G401.6 (cell line): ENCODE data around the gene RGS9.
A peak's percentile ranks its signal among the peaks of the same experiment; 100 is the strongest.
"Not testable (repeated sequence)": the region's sequence is repeated elsewhere in the genome, so short reads cannot be mapped to it uniquely, and the experiment has no call there.

ENCODE experiments used
- FAIRE-seq: peaks from 2 replicates; lab custom pipeline; 2012; peaks lifted over from hg19 to GRCh38; lab: Jason Lieb, UNC

RGS9 gene

DNA sequence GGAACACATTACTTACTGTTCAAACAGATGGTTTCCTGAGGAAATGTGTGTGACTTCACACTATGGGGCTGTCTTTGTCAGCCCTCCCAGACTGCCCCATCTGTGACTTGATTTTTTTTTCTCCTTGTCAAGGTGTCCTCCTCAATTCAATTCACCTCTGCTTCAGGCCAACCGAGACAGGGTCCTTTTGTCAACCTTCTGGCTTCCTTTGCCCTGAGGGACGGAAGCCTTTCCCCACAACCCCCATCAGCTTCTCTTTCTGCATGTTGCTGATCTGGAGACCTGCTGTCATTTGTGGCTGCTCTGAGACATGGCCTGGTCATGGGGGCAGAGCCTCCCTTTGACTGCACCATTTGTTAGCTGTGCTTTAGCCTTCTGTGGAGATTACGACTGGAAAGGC, 21.3 kb upstream of the RGS9 start:
- FAIRE-seq: no peak

DNA sequence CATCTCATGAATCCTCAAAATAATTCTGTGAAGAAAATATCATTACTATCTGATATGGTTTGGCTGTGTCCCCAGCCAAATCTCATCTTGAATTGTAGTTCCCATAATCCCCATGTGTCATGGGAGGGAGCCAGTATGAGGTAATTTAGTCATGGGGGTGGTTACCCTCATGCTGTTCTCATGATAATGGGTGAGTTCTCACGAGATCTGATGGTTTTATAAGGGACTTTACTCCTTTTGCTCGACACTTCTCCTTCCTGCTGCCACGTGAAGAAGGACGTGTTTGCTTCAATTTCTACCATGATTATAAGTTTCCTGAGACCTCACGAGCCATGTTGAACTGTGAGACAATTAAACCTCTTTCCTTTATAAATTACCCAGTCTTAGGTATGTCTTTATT, 20.7 kb upstream of the RGS9 start:
- FAIRE-seq: not testable (repeated sequence)

DNA sequence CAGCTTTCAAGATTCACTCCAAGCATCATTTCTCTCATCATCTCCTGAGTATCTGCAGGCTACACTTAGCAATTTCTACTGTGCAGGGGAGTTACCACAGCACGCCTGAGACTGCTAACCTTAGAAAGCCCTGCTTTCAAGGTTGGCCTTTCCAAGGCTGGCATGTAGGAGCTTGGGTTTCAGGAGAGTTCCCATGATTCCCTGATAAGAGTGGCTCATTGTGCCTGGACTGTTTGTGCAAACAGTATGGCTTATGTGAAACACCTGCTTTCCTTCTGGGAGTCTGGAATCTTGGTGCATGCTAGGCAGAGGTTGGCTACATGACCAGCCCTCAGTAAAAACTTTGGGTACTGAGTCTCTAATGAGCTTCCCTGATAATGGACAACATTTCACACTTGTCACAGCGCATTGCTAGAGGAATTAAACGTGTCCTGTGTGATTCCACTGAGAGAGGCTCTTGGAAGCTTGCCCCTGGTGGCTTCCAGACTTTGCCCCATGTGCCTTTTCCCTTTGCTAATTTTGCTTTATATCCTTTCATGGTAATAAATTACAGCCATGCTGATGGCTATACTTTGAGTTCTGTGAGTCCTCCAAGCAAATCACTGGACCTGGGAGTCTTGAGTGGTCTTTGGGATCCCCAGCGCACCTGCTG, 19.7 kb upstream of the RGS9 start:
- FAIRE-seq: no peak

DNA sequence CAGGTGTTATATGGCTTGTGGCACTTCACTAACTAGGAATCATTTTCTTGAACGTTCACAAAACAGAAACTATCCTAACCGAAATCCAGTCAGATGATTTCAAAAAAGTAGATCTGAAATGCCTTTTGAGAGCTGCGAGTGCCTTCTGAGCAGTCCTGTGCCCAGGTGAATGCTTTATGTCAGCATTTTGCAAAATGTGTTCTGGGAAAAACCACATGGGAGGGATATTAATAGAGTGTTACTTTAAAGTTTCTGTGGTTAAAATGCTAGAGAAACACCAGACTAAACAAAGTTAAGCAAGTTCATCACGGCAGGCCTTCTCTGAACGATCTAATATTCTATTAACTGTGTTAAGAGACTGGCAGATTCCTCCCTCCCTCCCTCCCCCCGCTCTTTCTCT, 15.8 kb upstream of the RGS9 start:
- FAIRE-seq: no peak

DNA sequence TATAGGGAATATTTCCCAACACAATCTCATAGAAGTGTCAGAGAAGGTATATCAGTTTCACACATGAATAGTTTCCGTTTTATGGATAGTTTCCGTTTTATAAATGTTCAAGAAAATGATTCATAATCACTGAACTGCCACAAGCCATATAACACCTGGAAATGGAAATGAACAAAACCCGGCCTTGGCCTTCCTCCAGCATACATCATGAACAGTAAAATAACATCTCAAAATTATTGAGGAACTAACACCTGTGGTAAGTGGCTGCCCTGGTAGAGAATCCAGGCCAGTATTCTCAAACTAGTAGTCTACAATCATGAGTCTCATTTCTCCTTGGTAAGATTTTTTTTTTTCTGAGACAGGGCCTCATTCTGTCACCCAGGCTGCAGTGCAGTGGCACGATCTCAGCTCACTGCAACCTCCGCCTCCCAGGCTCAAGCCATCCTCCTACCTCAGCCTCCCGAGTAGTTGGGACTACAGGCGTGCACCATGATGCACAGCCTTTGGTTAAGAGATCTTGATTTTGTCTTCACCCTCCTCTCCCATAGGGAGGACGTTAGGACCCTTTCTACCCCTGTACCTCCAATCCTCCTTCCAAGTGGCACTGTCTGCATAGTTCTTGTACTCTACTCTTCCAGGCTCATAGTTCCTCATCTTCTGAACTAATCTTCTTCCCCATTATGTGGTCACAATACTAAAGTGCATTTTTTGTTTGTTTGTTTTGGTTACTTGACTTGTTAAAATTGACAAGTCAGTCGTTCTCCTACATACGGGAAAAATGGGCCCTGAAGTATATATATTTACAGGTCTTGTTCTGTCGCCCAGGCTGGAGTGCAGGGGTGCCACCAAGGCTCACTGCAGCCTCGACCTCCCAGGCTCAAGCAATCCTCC, 15.0 kb upstream of the RGS9 start:
- FAIRE-seq: no peak

DNA sequence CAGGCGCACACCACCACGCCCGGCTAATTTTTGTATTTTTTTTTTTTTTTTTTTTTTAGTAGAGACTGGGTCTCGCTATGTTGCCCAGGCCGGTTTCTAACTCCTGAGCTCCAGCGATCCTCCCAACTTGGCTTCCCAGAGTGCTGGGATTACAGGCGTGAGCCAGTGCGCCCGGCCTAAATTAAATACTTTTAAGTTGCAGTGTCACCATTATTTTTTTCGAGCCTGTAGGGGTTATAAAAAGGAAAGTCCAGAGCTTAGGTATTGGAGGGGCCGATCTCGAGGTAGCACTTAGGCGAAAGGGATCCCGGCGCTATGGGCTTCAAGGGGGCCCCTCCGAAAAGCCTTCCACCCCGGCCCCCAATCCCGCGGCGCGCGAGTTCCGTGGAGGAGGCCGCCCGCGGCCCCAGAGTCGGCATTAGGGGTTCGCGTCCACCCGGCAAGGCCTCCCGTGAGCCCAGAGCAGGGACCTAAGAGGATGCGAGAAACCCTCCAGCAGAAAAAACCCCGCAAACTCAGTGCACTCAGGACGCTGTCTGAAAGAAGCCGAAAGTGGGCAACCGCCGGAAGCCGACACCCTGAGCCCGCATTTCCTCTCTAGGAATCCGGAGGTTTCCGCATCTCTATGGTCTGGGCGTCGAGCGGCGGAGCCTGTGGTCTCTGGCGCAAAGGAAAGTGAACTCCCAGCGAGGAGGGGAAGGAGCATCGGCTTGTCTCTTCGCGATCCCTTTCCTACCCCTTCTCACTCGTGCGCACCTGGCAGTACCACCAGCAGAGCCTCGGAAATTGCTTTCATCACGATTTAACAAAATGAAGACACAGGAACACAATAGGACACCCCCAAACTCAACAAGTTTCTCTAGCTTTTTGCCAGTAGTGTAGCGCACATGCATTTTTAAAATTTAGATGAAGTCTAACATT, 14.1 kb upstream of the RGS9 start:
- FAIRE-seq: peak; percentile 11

DNA sequence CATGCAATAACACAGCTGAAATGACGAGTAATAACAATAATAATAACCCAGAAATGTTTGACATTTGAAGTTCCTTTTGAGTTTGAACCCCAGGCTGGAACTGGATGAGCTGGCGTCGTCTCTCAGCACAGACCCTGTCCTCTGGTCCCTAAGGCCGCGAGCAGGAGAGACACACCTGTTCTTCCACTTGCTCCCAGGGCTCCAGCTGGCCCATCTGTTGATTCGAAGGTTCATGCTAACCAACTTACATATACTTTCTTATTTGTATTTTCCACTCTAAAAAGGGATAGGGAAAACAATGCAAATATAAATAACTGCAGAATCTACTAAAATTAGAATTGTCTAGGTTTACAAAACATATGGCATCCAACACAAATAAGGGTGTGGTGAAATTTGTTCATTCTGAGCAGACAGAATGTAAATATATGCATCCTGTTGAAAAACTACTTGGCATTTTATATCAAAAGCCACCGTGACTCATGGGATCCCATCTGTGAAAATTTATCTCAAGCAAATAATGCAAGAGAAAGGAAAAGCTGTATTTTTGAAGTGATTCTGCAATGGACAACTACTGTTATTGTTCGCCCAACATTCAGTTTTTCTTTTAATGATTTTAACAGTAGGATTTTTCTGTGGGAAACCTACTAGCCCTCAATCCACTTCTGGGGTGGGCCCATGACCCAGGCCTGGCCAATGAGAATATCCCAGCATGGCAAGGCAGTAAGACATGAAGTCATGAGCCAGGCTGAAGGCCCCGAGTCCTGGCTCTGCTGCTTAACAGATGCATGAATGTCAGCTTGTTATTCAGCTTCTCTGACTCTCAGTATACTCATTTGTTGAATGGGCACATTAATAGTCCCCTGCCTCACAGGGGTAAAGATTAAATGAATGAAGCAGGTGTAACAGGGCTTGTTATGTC, 13.2 kb upstream of the RGS9 start:
- FAIRE-seq: no peak

DNA sequence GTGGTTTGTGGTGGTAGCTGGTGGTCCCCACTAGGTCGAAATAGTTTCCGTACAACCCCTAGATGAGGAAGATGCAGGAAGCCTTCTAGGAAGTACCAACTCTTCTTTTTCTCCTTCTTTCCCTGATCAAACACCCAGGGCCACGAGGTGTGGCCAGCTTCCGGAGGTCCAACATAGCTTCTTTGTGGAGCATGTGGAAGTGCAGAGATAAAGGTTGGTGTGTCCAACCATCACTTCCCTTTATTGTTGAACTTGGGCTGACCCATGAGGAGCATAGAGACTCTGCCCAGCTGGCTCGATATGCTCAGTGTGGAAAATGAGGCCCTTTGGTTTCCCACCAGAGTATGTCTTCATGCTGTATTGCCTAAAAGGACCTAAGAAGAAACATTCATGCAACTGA, 6.3 kb upstream of the RGS9 start:
- no peak for FAIRE-seq

DNA sequence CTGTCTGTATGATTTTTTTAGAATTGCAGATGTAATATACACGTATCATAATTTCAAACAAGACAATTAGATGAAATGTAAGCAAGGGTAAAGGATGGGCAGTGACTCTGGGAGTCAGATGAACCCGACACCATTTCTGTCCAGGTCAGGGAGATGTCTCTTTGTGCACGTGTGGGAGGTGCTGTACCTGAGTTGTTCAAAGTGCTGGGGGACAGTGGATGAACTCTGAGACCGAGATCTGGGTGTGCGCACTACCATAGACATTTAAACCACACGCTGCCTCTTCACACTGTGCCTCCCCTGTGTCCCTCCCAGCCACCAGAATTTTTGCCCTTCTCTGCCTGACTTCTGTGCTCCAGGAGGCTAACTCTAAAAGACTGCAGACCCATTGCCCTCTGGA, 5.9 kb upstream of the RGS9 start:
- no peak for FAIRE-seq

DNA sequence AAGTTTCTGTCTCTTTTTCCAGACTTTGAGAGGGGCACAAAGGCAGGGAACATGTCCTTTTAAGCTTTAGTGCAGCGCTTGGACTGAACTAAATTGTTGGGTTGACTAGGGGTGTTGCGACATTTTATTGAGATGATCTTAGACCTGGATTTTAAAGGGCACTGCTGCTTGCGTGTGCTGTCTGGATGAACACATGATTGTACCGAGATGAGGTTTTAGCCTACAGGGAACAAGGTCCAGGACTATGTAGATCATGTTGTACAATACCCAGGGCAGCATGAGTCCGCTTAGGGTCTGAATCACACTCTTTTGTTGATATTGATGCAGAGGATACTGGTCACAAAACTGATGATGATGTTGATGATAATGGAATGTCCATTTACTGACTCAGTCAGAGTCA, 5.2 kb upstream of the RGS9 start:
- FAIRE-seq: no peak

DNA sequence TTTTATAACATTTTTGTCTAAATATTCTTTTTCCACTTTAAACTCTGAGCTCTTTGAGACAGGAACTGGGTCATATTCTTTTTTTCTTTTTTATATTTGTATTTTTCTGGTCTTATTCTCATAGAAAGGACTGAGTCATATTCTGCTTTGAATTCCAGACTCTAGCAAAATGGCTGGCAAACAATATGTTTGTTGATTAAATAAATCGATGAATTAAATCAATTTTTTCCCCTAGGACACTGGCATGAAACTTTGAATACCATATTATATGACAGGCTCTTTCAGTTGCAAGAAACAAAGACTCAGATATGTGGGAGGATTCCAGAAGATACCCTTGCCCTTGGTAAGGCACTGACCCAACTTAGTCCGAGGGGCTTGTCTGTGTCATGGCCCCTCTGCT, 3.1 kb upstream of the RGS9 start:
- FAIRE-seq: no peak

DNA sequence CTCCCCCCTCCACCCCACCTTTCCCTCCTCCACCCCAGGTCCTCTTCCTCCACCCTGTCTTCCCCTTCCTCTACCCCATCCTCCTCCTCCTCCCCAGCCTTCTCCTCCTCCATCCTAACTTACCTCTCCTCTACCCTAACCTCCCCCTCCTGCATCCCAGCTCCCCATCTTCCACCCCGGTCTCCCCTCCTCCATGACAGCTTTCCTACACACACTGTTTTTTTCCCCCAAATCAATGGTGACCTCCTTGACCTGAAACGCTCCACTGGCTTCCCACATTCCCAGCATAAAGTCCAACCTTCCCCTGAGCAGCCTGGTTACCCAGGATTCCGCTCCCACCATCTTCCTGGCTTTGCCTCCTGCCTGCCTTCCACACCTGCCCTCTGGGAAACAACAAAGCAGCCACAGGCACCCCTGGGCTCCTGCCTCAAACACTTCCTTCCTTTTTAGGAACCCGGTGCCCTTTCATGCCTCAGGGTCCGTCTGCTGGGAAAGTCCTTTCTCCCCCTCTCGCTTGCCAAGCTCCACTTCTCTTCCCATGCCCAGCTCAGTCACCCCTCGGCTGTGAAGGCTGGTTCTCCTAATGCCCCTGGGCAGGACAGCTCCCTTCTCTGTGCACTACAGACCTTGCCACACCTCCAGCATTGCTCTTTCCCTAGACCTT, 2.1 kb downstream of the RGS9 start:
- FAIRE-seq: no peak

DNA sequence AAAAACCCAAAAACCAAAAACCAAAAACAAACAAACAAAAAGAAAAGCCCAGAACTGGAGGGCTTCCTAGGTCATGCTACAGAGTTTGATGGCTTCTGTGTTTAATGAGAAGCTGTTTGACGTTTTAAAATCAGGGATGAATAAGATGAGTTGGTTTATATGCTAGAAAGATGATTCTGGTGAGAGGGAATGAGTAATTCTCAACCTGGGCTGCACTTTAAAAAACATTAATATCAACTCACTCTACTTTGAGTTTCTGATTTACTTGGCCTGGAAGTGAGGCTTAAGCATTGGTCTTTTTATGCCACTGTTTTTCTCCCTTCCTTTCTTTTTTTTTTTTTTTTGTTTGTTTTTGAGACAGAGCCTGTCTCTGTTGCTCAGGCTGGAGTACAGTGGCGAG, 5.1 kb downstream of the RGS9 start:
- no peak for FAIRE-seq

DNA sequence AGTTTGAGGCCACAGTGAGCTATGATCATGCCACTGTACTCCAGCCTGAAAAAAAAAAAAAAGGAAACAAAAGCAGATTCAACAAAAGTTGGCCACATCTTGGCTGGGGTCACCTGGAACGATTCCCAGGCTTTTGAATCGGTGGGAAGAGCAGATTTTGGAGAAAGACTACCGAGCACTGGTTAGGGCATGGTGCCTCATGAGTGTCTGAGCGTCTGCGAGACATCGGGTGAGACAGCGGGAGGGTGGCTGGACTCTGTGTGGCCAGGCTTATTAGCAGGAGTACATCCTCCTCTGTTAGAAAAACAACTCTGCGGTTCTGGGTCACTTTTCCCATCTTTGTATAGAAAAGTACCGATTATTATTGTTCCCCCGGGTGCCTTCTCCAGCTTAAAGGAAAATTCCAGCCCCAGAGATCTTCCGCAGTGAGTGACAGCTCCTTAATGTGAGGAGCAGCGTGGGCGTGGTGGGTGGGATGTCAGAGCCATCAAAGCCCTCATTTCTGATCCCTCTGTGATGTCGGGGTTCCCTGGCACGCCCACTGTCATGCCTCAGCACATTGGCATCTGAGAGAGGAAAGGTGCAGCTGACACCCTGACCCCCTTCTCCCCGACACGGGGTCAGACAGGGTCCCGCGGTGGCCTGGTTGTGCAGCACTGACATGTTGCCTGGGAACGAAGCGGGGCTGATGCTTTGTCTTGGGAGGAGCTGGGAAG, 6.9 kb downstream of the RGS9 start:
- FAIRE-seq: no peak

DNA sequence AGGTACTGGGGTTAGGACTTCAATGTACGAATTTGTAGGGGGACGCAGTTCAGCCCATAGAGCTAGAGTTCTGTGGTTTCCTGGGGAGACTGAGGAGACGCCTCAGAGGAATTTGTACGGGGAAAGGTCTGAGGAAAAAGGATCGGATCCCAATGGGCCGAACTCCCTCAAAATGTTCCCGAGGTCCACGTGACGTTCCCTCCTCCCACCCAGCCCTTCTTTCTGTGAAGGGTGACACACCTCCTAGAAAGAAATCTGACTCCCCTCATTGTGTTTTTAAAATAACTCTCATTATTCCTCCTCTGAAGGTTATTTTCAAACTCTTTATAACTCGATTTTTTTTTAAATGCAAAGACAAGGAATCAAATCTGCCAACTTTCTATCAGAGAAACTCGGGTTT, 8.6 kb downstream of the RGS9 start:
- no peak for FAIRE-seq

DNA sequence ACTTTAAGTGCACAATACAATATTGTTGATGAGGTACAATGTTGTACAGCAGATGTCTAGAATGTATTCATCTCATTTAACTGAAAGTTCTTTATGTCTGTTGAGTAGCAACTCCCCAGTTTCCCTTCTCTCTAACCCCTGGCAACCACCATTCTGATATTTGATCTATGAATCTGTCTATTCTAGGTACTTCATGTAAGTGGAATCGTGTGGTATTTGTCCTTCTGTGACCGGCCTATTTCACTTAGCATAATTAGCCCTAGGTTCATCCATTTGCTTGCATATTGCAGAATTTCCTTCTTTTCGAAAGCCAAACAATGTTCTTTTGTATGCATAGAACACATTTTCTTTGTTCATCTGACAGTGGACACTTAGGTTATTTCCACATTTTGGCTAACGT, 10.8 kb downstream of the RGS9 start:
- FAIRE-seq: no peak

DNA sequence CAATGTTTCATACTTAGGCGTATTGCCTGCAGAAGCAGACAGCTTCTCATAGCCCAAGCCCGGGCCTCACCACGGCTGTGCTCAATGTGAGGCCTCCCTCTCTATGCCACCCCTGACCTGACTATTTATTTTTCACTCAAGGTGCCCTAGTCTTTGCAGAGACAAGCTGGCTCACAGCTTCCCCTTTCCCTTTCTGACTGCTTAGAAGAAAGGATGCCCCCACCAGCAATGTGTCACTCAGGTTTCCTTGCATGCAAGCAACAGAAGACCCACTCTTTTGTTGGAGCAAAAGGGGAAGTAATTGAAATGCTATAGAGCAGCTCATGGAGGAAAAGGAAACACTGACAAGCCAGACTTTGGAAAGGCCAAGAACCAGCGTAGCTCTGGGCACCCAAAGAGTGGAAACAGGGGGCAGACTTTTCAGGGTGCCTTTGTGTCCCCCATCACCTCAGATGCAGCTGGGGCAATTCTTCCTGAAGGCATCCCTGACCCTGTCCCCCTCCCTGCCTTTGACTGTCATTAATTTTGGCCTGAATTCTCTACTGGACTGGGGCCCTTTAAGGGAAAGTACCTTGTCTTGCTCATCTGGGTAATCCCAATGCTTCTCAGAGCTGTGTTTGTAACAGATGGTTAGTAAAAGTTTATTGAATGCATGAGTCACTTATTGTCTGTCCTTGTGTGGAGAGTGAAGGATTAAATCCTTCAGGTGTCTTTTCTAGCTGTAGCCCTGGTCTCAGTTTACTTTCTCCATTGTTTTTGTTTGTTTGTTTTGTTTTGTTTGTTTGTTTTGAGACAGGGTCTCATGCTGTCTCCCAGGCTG, 17.8 kb downstream of the RGS9 start:
- FAIRE-seq: no peak

DNA sequence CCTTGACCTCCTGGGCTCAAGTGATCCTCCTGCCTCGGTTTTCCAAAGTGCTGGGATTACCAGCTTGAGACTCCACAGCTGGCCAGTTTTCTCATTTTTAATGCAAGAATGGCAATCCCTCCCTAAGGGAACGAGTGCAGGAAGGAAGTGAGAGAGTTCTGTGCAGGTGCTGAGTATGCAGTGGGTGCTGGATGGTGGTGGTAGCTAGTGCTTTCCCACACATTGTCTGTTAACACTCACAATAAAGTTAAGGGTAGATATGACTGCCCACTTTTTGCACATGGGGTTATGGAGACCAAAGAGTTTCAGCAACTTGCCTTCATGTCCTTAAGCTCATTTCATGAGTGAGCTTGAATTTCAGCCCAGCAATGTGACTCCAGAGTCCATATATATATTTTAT, 18.5 kb downstream of the RGS9 start:
- FAIRE-seq: no peak

DNA sequence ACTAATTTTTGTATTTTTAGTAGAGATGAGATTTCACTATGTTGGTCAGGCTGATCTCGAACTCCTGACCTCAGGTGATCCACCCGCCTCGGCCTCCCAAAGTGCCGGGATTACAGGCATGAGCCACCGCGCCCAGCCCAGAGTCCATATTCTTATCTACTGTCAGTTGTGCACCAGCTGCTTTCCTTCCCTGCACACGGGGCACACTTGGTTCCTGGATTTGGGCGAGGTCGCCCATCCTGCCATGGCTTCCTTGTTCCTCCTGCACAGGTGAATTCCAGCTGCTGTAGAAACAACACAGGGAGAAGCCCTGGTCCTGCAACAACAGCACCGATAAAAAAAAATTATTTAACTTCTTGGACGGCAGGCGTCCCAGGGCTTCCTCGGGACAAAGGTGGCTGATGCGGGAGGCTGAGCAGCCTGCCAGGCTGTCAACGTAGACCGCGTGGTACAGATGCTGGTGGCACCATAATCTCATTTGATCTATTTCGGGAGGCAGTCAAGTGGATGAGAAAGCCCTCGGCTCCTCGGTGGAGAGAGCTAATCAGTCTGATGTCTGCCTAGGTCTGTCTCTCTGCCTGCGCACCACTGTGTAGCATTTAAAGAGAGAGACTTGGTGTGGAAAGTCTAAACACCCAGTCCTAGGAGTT, 19.1 kb downstream of the RGS9 start:
- FAIRE-seq: no peak
